GM23338 (cell line): ENCODE data around the gene CDH23. TPM values are rescaled to one million over a fixed set of nuclear protein-coding genes. Genes with fewer than 3 reads are reported as not detected.

Source experiments
- ATAC-seq: fragments of 200-7000 bp; cut with Tn5 transposase; 3 replicates; pipeline ENCODE4 v1.9.1; 2020
- DNase-seq: peaks from one replicate; pipeline ENCODE4 v3.0.0-alpha.2; 2015; ENCODE audit warnings: low spot score
- H2AFZ ChIP-seq: fragments of 200-600 bp; sonication (generic); 2 replicates; pipeline ENCODE4 v1.8.0; 2016; ENCODE audit warnings: antibody characterized with exemption, mild to moderate bottlenecking, moderate library complexity
- H3F3A ChIP-seq: fragments of 200-600 bp; sonication (generic); replicated peaks from 2 replicates; pipeline ENCODE4 v1.8.0; 2017; ENCODE audit warnings: antibody characterized with exemption, mixed run types, low read depth
- H3K27ac ChIP-seq: fragments of 200-600 bp; sonication (generic); 2 replicates; pipeline ENCODE4 v1.6.1; 2016; ENCODE audit warnings: low read depth
- H3K27me3 ChIP-seq: fragments of 200-600 bp; sonication (generic); 2 replicates; pipeline ENCODE4 v1.8.0; 2016; ENCODE audit warnings: mild to moderate bottlenecking, mixed run types, moderate library complexity; ENCODE audit not compliant: insufficient read depth
- H3K36me3 ChIP-seq: fragments of 200-600 bp; sonication (generic); 2 replicates; pipeline ENCODE4 v1.8.0; 2016; ENCODE audit warnings: mild to moderate bottlenecking; ENCODE audit not compliant: insufficient read depth
- H3K4me1 ChIP-seq: fragments of 200-600 bp; sonication (generic); 2 replicates; pipeline ENCODE4 v1.8.0; 2016; ENCODE audit warnings: mild to moderate bottlenecking, moderate library complexity; ENCODE audit not compliant: insufficient read depth
- H3K4me2 ChIP-seq: fragments of 200-600 bp; sonication (generic); 2 replicates; pipeline ENCODE4 v1.7.1; 2017; ENCODE audit warnings: mixed run types
- H3K4me3 ChIP-seq: fragments of 200-600 bp; sonication (generic); 2 replicates; pipeline ENCODE4 v1.6.1; 2016; ENCODE audit warnings: mixed run types
- H3K79me2 ChIP-seq: fragments of 200-600 bp; sonication (generic); replicated peaks from 2 replicates; pipeline ENCODE4 v1.8.0; 2017; ENCODE audit warnings: mild to moderate bottlenecking; ENCODE audit not compliant: insufficient read depth
- H3K9me2 ChIP-seq: fragments of 200-600 bp; sonication (generic); 2 replicates; pipeline ENCODE4 v1.8.0; 2017; ENCODE audit not compliant: insufficient read depth
- H4K20me1 ChIP-seq: fragments of 200-600 bp; sonication (generic); replicated peaks from 2 replicates; pipeline ENCODE4 v1.8.0; 2017; ENCODE audit warnings: mild to moderate bottlenecking; ENCODE audit not compliant: insufficient read depth
- H3K27ac Mint-ChIP-seq: 2 replicates; pipeline ENCODE4 v1.8.0; 2020; ENCODE audit warnings: inconsistent platforms, mild to moderate bottlenecking, moderate library complexity, mixed read lengths
- H3K27me3 Mint-ChIP-seq: 3 replicates; pipeline ENCODE4 v1.8.0; 2022; ENCODE audit warnings: low read depth, mild to moderate bottlenecking, moderate library complexity, mixed read lengths, inconsistent platforms; ENCODE audit not compliant: insufficient read depth, poor library complexity
- H3K36me3 Mint-ChIP-seq: 3 replicates; pipeline ENCODE4 v1.8.0; 2021; ENCODE audit warnings: low read depth, mild to moderate bottlenecking, inconsistent platforms, moderate library complexity, mixed read lengths
- H3K4me1 Mint-ChIP-seq: 3 replicates; pipeline ENCODE4 v1.8.0; 2020; ENCODE audit warnings: mild to moderate bottlenecking, inconsistent platforms, mixed read lengths
- H3K4me3 Mint-ChIP-seq: 3 replicates; pipeline ENCODE4 v1.8.0; 2021; ENCODE audit warnings: moderate library complexity, mild to moderate bottlenecking, inconsistent platforms, mixed read lengths
- H3K9me3 Mint-ChIP-seq: 3 replicates; pipeline ENCODE4 v1.8.0; 2020; ENCODE audit warnings: moderate library complexity, mild to moderate bottlenecking, inconsistent platforms, mixed read lengths
- CREB1 ChIP-seq: fragments of 250-450 bp; sonication (Bioruptor Pico); IDR thresholded peaks from 2 replicates; pipeline ENCODE4 v1.5.0; 2020; ENCODE audit warnings: low read depth, mild to moderate bottlenecking, moderate library complexity
- EZH2 ChIP-seq: fragments of 200-600 bp; sonication (generic); IDR thresholded peaks from one replicate; pipeline ENCODE4 v1.8.0; 2017; ENCODE audit warnings: antibody characterized with exemption, mild to moderate bottlenecking, low read depth; ENCODE audit not compliant: unreplicated experiment
- EZH2phosphoT487 ChIP-seq: fragments of 200-600 bp; sonication (generic); IDR thresholded peaks from one replicate; pipeline ENCODE4 v1.8.1; 2018; ENCODE audit warnings: antibody characterized with exemption; ENCODE audit not compliant: unreplicated experiment
- JUNB ChIP-seq: IDR thresholded peaks from one replicate; pipeline ENCODE4 v1.6.1; 2016; ENCODE audit warnings: antibody characterized with exemption; ENCODE audit not compliant: unreplicated experiment
- NANOG ChIP-seq: IDR thresholded peaks from 2 replicates; pipeline ENCODE4 v1.6.1; 2016; ENCODE audit warnings: antibody characterized with exemption, borderline replicate concordance
- POLR2AphosphoS5 ChIP-seq: IDR thresholded peaks from 2 replicates; pipeline ENCODE4 v1.6.1; 2016; ENCODE audit warnings: antibody characterized with exemption, low read depth
- STAT1 ChIP-seq: IDR thresholded peaks from one replicate; pipeline ENCODE4 v1.6.1; 2016; ENCODE audit warnings: antibody characterized with exemption; ENCODE audit not compliant: unreplicated experiment
- ZNF114 ChIP-seq: fragments of 250-450 bp; sonication (Bioruptor Pico); IDR thresholded peaks from 2 replicates; pipeline ENCODE4 v1.5.0; 2020; ENCODE audit warnings: mild to moderate bottlenecking, moderate library complexity
- ZNF331 ChIP-seq: fragments of 250-450 bp; sonication (Bioruptor Pico); IDR thresholded peaks from 2 replicates; pipeline ENCODE4 v1.5.0; 2020; ENCODE audit warnings: low read depth, mild to moderate bottlenecking, moderate library complexity
- polyA plus RNA-seq: library from polyadenylated mRNA; unstranded; fragments of >200 nt; fragmentation: Nextera tagmentation; extraction: Ambion mirVana; gene quantifications from 2 replicates; pipeline ENCODE4 v1.2.1, GENCODE V29; 2016
- total RNA-seq: library from RNA; depleted of rRNA; stranded (reverse); fragments of >200 nt; shearing (Covaris generic); gene quantifications from 2 replicates; pipeline ENCODE4 v1.2.3, GENCODE V29; 2014
- TF ChIP-seq, protein P1 (sequence below): IDR thresholded peaks from one replicate; pipeline ENCODE4 v1.6.1; 2018; ENCODE audit warnings: antibody characterized with exemption; ENCODE audit not compliant: unreplicated experiment
- TF ChIP-seq, protein P2 (sequence below): IDR thresholded peaks from 2 replicates; pipeline ENCODE4 v1.6.1; 2016; ENCODE audit warnings: antibody characterized with exemption
- TF ChIP-seq, protein P3 (sequence below): fragments of 250-450 bp; sonication (Bioruptor Pico); IDR thresholded peaks from 2 replicates; pipeline ENCODE4 v1.5.0; 2020; ENCODE audit warnings: mild to moderate bottlenecking, moderate library complexity
- TF ChIP-seq, protein P4 (sequence below), 2 experiments: fragments of 200-600 bp in 1 of 2; sonication (generic) in 1 of 2; conservative IDR thresholded peaks; 2 replicates each; pipeline versions ENCODE4 v1.5.1 to v1.6.1; 2016 to 2017; ENCODE audit warnings: antibody characterized with exemption in 2 of 2, low read depth in 2 of 2, mild to moderate bottlenecking in 2 of 2, moderate library complexity in 1 of 2

The CDH23 gene
- total and polyA plus RNA-seq, 2 experiments from 2014 or later = 0.95 to 4.3 TPM

DNA sequence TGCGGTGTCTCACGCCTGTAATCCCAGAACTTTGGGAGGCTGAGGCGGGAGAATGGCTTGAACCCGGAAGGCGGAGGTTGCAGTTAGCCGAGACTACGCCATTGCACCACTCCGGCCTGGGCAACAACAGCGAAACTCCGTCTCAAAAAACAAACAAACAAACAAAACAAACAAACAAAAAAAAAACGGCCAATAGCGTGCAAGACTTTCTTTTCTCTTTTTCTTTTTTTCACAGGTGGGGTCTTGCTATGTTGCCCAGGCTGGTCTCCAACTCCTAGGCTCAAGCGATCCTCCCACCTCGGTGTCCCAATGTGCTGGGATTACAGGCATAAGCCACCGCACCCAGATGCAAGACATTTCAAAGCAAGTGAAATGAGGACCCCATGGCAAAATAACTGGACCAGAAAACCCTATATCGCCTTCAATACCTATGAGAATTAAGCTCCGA, 452.8 kb downstream of the CDH23 start:
- TF ChIP-seq, protein P1, sequence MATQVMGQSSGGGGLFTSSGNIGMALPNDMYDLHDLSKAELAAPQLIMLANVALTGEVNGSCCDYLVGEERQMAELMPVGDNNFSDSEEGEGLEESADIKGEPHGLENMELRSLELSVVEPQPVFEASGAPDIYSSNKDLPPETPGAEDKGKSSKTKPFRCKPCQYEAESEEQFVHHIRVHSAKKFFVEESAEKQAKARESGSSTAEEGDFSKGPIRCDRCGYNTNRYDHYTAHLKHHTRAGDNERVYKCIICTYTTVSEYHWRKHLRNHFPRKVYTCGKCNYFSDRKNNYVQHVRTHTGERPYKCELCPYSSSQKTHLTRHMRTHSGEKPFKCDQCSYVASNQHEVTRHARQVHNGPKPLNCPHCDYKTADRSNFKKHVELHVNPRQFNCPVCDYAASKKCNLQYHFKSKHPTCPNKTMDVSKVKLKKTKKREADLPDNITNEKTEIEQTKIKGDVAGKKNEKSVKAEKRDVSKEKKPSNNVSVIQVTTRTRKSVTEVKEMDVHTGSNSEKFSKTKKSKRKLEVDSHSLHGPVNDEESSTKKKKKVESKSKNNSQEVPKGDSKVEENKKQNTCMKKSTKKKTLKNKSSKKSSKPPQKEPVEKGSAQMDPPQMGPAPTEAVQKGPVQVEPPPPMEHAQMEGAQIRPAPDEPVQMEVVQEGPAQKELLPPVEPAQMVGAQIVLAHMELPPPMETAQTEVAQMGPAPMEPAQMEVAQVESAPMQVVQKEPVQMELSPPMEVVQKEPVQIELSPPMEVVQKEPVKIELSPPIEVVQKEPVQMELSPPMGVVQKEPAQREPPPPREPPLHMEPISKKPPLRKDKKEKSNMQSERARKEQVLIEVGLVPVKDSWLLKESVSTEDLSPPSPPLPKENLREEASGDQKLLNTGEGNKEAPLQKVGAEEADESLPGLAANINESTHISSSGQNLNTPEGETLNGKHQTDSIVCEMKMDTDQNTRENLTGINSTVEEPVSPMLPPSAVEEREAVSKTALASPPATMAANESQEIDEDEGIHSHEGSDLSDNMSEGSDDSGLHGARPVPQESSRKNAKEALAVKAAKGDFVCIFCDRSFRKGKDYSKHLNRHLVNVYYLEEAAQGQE = no peak
- TF ChIP-seq ZNF331 (CRISPR knock-in tag) (no peak), ZNF114 (CRISPR knock-in tag) (no peak), POLR2AphosphoS5 (no peak), EZH2phosphoT487 (no peak), JUNB (no peak), CREB1 (CRISPR knock-in tag) (no peak), STAT1 (no peak), EZH2 (no peak), NANOG (no peak)
- TF ChIP-seq, protein P2, sequence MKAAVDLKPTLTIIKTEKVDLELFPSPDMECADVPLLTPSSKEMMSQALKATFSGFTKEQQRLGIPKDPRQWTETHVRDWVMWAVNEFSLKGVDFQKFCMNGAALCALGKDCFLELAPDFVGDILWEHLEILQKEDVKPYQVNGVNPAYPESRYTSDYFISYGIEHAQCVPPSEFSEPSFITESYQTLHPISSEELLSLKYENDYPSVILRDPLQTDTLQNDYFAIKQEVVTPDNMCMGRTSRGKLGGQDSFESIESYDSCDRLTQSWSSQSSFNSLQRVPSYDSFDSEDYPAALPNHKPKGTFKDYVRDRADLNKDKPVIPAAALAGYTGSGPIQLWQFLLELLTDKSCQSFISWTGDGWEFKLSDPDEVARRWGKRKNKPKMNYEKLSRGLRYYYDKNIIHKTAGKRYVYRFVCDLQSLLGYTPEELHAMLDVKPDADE = no peak
- TF ChIP-seq, protein P3, sequence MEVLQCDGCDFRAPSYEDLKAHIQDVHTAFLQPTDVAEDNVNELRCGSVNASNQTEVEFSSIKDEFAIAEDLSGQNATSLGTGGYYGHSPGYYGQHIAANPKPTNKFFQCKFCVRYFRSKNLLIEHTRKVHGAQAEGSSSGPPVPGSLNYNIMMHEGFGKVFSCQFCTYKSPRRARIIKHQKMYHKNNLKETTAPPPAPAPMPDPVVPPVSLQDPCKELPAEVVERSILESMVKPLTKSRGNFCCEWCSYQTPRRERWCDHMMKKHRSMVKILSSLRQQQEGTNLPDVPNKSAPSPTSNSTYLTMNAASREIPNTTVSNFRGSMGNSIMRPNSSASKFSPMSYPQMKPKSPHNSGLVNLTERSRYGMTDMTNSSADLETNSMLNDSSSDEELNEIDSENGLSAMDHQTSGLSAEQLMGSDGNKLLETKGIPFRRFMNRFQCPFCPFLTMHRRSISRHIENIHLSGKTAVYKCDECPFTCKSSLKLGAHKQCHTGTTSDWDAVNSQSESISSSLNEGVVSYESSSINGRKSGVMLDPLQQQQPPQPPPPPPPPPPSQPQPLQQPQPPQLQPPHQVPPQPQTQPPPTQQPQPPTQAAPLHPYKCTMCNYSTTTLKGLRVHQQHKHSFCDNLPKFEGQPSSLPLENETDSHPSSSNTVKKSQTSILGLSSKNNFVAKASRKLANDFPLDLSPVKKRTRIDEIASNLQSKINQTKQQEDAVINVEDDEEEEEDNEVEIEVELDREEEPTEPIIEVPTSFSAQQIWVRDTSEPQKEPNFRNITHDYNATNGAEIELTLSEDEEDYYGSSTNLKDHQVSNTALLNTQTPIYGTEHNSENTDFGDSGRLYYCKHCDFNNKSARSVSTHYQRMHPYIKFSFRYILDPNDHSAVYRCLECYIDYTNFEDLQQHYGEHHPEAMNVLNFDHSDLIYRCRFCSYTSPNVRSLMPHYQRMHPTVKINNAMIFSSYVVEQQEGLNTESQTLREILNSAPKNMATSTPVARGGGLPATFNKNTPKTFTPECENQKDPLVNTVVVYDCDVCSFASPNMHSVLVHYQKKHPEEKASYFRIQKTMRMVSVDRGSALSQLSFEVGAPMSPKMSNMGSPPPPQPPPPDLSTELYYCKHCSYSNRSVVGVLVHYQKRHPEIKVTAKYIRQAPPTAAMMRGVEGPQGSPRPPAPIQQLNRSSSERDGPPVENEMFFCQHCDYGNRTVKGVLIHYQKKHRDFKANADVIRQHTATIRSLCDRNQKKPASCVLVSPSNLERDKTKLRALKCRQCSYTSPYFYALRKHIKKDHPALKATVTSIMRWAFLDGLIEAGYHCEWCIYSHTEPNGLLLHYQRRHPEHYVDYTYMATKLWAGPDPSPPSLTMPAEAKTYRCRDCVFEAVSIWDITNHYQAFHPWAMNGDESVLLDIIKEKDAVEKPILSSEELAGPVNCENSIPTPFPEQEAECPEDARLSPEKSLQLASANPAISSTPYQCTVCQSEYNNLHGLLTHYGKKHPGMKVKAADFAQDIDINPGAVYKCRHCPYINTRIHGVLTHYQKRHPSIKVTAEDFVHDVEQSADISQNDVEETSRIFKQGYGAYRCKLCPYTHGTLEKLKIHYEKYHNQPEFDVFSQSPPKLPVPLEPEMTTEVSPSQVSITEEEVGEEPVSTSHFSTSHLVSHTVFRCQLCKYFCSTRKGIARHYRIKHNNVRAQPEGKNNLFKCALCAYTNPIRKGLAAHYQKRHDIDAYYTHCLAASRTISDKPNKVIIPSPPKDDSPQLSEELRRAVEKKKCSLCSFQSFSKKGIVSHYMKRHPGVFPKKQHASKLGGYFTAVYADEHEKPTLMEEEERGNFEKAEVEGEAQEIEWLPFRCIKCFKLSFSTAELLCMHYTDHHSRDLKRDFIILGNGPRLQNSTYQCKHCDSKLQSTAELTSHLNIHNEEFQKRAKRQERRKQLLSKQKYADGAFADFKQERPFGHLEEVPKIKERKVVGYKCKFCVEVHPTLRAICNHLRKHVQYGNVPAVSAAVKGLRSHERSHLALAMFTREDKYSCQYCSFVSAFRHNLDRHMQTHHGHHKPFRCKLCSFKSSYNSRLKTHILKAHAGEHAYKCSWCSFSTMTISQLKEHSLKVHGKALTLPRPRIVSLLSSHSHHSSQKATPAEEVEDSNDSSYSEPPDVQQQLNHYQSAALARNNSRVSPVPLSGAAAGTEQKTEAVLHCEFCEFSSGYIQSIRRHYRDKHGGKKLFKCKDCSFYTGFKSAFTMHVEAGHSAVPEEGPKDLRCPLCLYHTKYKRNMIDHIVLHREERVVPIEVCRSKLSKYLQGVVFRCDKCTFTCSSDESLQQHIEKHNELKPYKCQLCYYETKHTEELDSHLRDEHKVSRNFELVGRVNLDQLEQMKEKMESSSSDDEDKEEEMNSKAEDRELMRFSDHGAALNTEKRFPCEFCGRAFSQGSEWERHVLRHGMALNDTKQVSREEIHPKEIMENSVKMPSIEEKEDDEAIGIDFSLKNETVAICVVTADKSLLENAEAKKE (CRISPR knock-in tag) = no peak
- TF ChIP-seq, protein P4, sequence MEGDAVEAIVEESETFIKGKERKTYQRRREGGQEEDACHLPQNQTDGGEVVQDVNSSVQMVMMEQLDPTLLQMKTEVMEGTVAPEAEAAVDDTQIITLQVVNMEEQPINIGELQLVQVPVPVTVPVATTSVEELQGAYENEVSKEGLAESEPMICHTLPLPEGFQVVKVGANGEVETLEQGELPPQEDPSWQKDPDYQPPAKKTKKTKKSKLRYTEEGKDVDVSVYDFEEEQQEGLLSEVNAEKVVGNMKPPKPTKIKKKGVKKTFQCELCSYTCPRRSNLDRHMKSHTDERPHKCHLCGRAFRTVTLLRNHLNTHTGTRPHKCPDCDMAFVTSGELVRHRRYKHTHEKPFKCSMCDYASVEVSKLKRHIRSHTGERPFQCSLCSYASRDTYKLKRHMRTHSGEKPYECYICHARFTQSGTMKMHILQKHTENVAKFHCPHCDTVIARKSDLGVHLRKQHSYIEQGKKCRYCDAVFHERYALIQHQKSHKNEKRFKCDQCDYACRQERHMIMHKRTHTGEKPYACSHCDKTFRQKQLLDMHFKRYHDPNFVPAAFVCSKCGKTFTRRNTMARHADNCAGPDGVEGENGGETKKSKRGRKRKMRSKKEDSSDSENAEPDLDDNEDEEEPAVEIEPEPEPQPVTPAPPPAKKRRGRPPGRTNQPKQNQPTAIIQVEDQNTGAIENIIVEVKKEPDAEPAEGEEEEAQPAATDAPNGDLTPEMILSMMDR (conservative IDR thresholded peaks at IDR 0.05; ENCODE audit: low read depth in 2 of 2) = no peak
- Histone ChIP-seq H3K4me1 (peaks cover 21% of the 10 kb centered on the region), H2AFZ (no peak overlapping the region), H3K27me3 (no peaks in the 10 kb centered on the region), H3K4me3 (peak overlapping the region; percentile 95), H3F3A (no peaks in the 10 kb centered on the region), H3K9me2 (no peaks in the 10 kb centered on the region), H3K27ac (no peak overlapping the region), H4K20me1 (peaks cover 34% of the 10 kb centered on the region), H3K36me3 (no peaks in the 10 kb centered on the region), H3K4me2 (peak overlapping the region; percentile 94), H3K79me2 (peaks cover 62% of the 10 kb centered on the region)
- Mint-ChIP-seq H3K9me3 (no peaks in the 10 kb centered on the region), H3K4me1 (peaks cover 21% of the 10 kb centered on the region), H3K4me3 (peak overlapping the region; percentile 98), H3K27me3 (peaks cover 10% of the 10 kb centered on the region), H3K36me3 (no peaks in the 10 kb centered on the region), H3K27ac (no peak overlapping the region)
- no peak for DNase-seq
- ATAC-seq = no peak
